Body of pancreas (tissue), 4 donors: ENCODE data around the gene DYSF. TPM values are rescaled to one million over a fixed set of nuclear protein-coding genes. Genes with fewer than 3 reads are reported as not detected.

Experiments used
- ATAC-seq: fragments of 150-250 bp; one replicate; pipeline ENCODE4 v1.9.1; 2016
- DNase-seq, 4 donors: peaks; one replicate each; pipeline ENCODE4 v3.0.0-alpha.2; 2019
- H3K27ac ChIP-seq, 4 donors: fragments of 200-600 bp; sonication (generic); 1 replicate in 3 of 4; 2 replicates in 1 of 4; pipeline versions ENCODE4 v1.5.1 to v1.6.1; 2016 to 2019; ENCODE audit warnings: mild to moderate bottlenecking in 1 of 4, mixed read lengths in 1 of 4, moderate library complexity in 1 of 4
- H3K27me3 ChIP-seq, 2 donors: fragments of 200-600 bp; sonication (generic); one replicate each; pipeline ENCODE4 v1.6.0; 2016; ENCODE audit warnings: mild to moderate bottlenecking in 1 of 2
- H3K36me3 ChIP-seq, 2 donors: fragments of 200-600 bp; sonication (generic); replicated peaks in 1 of 2; 2 replicates each; pipeline ENCODE4 v1.5.1; 2016; ENCODE audit warnings: low read depth in 2 of 2; ENCODE audit not compliant: insufficient read depth in 1 of 2
- H3K4me1 ChIP-seq: fragments of 200-600 bp; sonication (generic); one replicate; pipeline ENCODE4 v1.6.0; 2016
- H3K4me3 ChIP-seq, 2 donors: fragments of 200-600 bp; sonication (generic); 1 replicate in 1 of 2; 2 replicates in 1 of 2; pipeline ENCODE4 v1.5.1; 2016 to 2019
- H3K9me3 ChIP-seq, 3 donors: fragments of 200-600 bp; sonication (generic); 1 replicate in 2 of 3; 2 replicates in 1 of 3; pipeline ENCODE4 v1.5.1; 2016
- CTCF ChIP-seq, 7 experiments: fragments of 450-650 bp in 4 of 7; fragments of 200-600 bp in 3 of 7; sonication (generic) in 3 of 7; IDR thresholded peaks; one replicate each; pipeline ENCODE4 v1.5.1; 2016 to 2019; ENCODE audit warnings: antibody characterized with exemption in 7 of 7
- POLR2A ChIP-seq, 3 donors: fragments of 450-650 bp; IDR thresholded peaks; one replicate each; pipeline ENCODE4 v1.6.1; 2016; ENCODE audit warnings: antibody characterized with exemption in 3 of 3, mild to moderate bottlenecking in 2 of 3
- WGBS, 2 donors: methylation state at CpG; one replicate each; pipeline ENCODE4 v1.1.5; 2017; 5-methylcytosine and 5-hydroxymethylcytosine counted together
- intact Hi-C: fragments of 100-400 bp; cut with DNase I; formaldehyde crosslinking; loops from one replicate; pipeline ENCODE4 v1.15.1; 2023
- total RNA-seq, 2 donors: library from RNA; depleted of rRNA; stranded (reverse); fragments of >200 nt; gene quantifications; one replicate each; pipeline ENCODE4 v1.1.0, GENCODE V29; 2016

The DYSF gene
- total RNA-seq, 2 donors from 2014 or later = 3.1 to 10.9 TPM

GRCh38 chr2:71706121-71706520 is 252.8 kb downstream of the DYSF start:
- DNase-seq = no peak
- TF ChIP-seq CTCF (IDR thresholded peaks at IDR 0.05) (no peak), POLR2A (IDR thresholded peaks at IDR 0.05) (no peak)

GRCh38 chr2:71706836-71707235 is 253.5 kb downstream of the DYSF start:
- H3K9me3 ChIP-seq = no peaks in the 10 kb centered on the region
- H3K36me3 ChIP-seq = no peaks in the 10 kb centered on the region
- no peaks in the 10 kb centered on the region for H3K4me1 ChIP-seq
- TF ChIP-seq POLR2A (IDR thresholded peaks at IDR 0.05) = no peak
- no peak for TF ChIP-seq CTCF (IDR thresholded peaks at IDR 0.05)
- no peak for ATAC-seq
- intact Hi-C loops = no loop called here
- no peak overlapping the region for H3K27ac ChIP-seq
- WGBS, 2 donors = 87 to 90% methylated on average over 5 of the region's 5 CpGs
- H3K4me3 ChIP-seq = no peak overlapping the region
- DNase-seq = no peak
- H3K27me3 ChIP-seq = no peaks in the 10 kb centered on the region

More at GRCh38 chr2:71706121-71706520, 252.8 kb downstream of the DYSF start:
- no peak overlapping the region for H3K27ac ChIP-seq
- no peaks in the 10 kb centered on the region for H3K9me3 ChIP-seq
- no peaks in the 10 kb centered on the region for H3K27me3 ChIP-seq
- H3K4me3 ChIP-seq = no peak overlapping the region
- intact Hi-C loops = no loop called here
- WGBS, 2 donors = 77 to 85% methylated on average over 2 to 4 of the region's 4 CpGs
- H3K4me1 ChIP-seq = no peaks in the 10 kb centered on the region
- H3K36me3 ChIP-seq = no peaks in the 10 kb centered on the region
- ATAC-seq = no peak

GRCh38 chr2:71710367-71711132 is 257.2 kb downstream of the DYSF start:
- TF ChIP-seq CTCF (IDR thresholded peaks at IDR 0.05) (no peak), POLR2A (IDR thresholded peaks at IDR 0.05) (no peak)
- Histone ChIP-seq H3K4me1 (no peaks in the 10 kb centered on the region), H3K27me3 (no peaks in the 10 kb centered on the region), H3K36me3 (no peaks in the 10 kb centered on the region), H3K27ac (no peak overlapping the region), H3K9me3 (no peaks in the 10 kb centered on the region), H3K4me3 (no peak overlapping the region)
- WGBS, 2 donors = 59 to 61% methylated on average over 10 of the region's 10 CpGs
- no peak for DNase-seq
- intact Hi-C loops = no loop called here
- ATAC-seq = no peak

GRCh38 chr2:71711133-71711855 is 257.9 kb downstream of the DYSF start:
- DNase-seq (peak in 1 of 4 donors; percentile 19), ATAC-seq (no peak)
- 64% methylated on average over 8 of the region's 8 CpGs for WGBS, 2 donors
- intact Hi-C loops = no loop called here
- Histone ChIP-seq H3K4me1 (peaks cover 5% of the 10 kb centered on the region), H3K27ac (no peak overlapping the region), H3K9me3 (no peaks in the 10 kb centered on the region), H3K27me3 (no peaks in the 10 kb centered on the region), H3K4me3 (no peak overlapping the region), H3K36me3 (no peaks in the 10 kb centered on the region)
- TF ChIP-seq POLR2A (IDR thresholded peaks at IDR 0.05) = no peak
- no peak for TF ChIP-seq CTCF (IDR thresholded peaks at IDR 0.05)
